Measurements from ENCODE around the gene CYP2B6.
"Not testable (repeated sequence)": the region's sequence is repeated elsewhere in the genome, so short reads cannot be mapped to it uniquely, and the experiment has no call there.

The CYP2B6 gene

GRCh38 chr19:41050426-41050825, 59.3 kb downstream of the CYP2B6 start:
- H3K36me3 ChIP-seq (replicated peaks) = no peaks in the 10 kb centered on the region
- no peak overlapping the region for H3K4me3 ChIP-seq (ENCODE audit: low read depth, low read length)
- in situ Hi-C loops (cut with HindIII; ENCODE audit: low pct_ligation_motif_present, low sequenced_read_pairs) = no loop called here
- no peaks in the 10 kb centered on the region for H3K27me3 ChIP-seq (replicated peaks)
- no peak for TF ChIP-seq CTCF (IDR thresholded peaks at IDR 0.05; ENCODE audit: low read depth, low read length, missing control alignments)
- H3K27ac ChIP-seq = no peak overlapping the region
- no peak for DNase-seq

GRCh38 chr19:41052162-41052561, 61.1 kb downstream of the CYP2B6 start:
- H3K27ac ChIP-seq; H3K4me3 ChIP-seq (ENCODE audit: low read depth, low read length); in situ Hi-C loops (cut with HindIII; ENCODE audit: low pct_ligation_motif_present, low sequenced_read_pairs); H3K36me3 ChIP-seq (replicated peaks); DNase-seq; H3K27me3 ChIP-seq (replicated peaks): not testable (repeated sequence)

GRCh38 chr19:41053331-41053730, 62.2 kb downstream of the CYP2B6 start:
- DNase-seq; H3K36me3 ChIP-seq (replicated peaks); H3K27ac ChIP-seq; H3K27me3 ChIP-seq (replicated peaks); H3K4me3 ChIP-seq (ENCODE audit: low read depth, low read length); in situ Hi-C loops (cut with HindIII; ENCODE audit: low pct_ligation_motif_present, low sequenced_read_pairs): not testable (repeated sequence)

- H3K27ac ChIP-seq = no peak overlapping the region
- no peaks in the 10 kb centered on the region for H3K27me3 ChIP-seq (replicated peaks)
- in situ Hi-C loops (cut with HindIII; ENCODE audit: low pct_ligation_motif_present, low sequenced_read_pairs) = no loop called here
- no peak overlapping the region for H3K4me3 ChIP-seq (ENCODE audit: low read depth, low read length)
- no peak for TF ChIP-seq CTCF (IDR thresholded peaks at IDR 0.05; ENCODE audit: low read depth, low read length, missing control alignments)
- DNase-seq = peak; percentile 25
- no peaks in the 10 kb centered on the region for H3K36me3 ChIP-seq (replicated peaks)
These were observed 74.0 kb downstream of the CYP2B6 start for GRCh38 chr19:41064974-41065569.

Data from brain microvascular endothelial cell (primary cell).